Eye (tissue), 1 donor: ENCODE data around the gene BSND.
A peak's percentile ranks its signal among the peaks of the same experiment; 100 is the strongest.

ENCODE experiments used
- DNase-seq: peaks from one replicate; pipeline ENCODE4 v3.0.0-alpha.2; 2015

BSND gene

GRCh38 chr1:54976747-54977146 lies 22.0 kb upstream of the BSND start:
- DNase-seq = no peak

- DNase-seq = no peak
Measured at GRCh38 chr1:54977533-54978297, 21.0 kb upstream of the BSND start.

- no peak for DNase-seq
Measured at GRCh38 chr1:54978528-54979326, 20.0 kb upstream of the BSND start.

GRCh38 chr1:54979327-54979891 lies 19.3 kb upstream of the BSND start:
- DNase-seq = no peak

- peak; percentile 22 for DNase-seq
Measured at GRCh38 chr1:54980046-54980527, 18.6 kb upstream of the BSND start.

GRCh38 chr1:54980528-54981241 lies 18.0 kb upstream of the BSND start, which contains the start of gene TMEM61:
TMEM61 (plus strand) TSS chr1:54980628; CDS start chr1:54981066, 438 bp downstream.
- peak; percentile 48 for DNase-seq

GRCh38 chr1:54981466-54981865 lies 17.3 kb upstream of the BSND start:
- DNase-seq = no peak

GRCh38 chr1:54982739-54983138 lies 16.0 kb upstream of the BSND start:
- DNase-seq = no peak

GRCh38 chr1:54984131-54984842 lies 14.4 kb upstream of the BSND start:
- DNase-seq = no peak

- DNase-seq = no peak
Measured at GRCh38 chr1:54985556-54985955, 13.2 kb upstream of the BSND start.

GRCh38 chr1:54986025-54986424 lies 12.7 kb upstream of the BSND start:
- DNase-seq = no peak

- DNase-seq = no peak
Measured at GRCh38 chr1:54986533-54986932, 12.2 kb upstream of the BSND start.

- DNase-seq = no peak
Measured at GRCh38 chr1:54987427-54987826, 11.3 kb upstream of the BSND start.

- DNase-seq = no peak
Measured at GRCh38 chr1:54987919-54988705, 10.6 kb upstream of the BSND start.

GRCh38 chr1:54988975-54989374 lies 9.8 kb upstream of the BSND start:
- no peak for DNase-seq

- DNase-seq = no peak
Measured at GRCh38 chr1:54989473-54989872, 9.3 kb upstream of the BSND start.

GRCh38 chr1:54989968-54990810 lies 8.5 kb upstream of the BSND start:
- no peak for DNase-seq

- DNase-seq = no peak
Measured at GRCh38 chr1:54990916-54991315, 7.8 kb upstream of the BSND start.

GRCh38 chr1:54991939-54992338 lies 6.8 kb upstream of the BSND start:
- DNase-seq = no peak

GRCh38 chr1:54993140-54993539 lies 5.6 kb upstream of the BSND start:
- DNase-seq = no peak
